GM04504 (cell line): ENCODE measurements around the gene LCLAT1.
"Not testable (repeated sequence)": the region's sequence is repeated elsewhere in the genome, so short reads cannot be mapped to it uniquely, and the experiment has no call there.

Source experiments
- DNase-seq: peaks from one replicate; pipeline ENCODE4 v3.0.0-alpha.2; 2012; ENCODE audit warnings: low read depth

The LCLAT1 gene

GRCh38 chr2:30488012-30488659, 41.1 kb downstream of the LCLAT1 start:
- no peak for DNase-seq

GRCh38 chr2:30491225-30491624, 44.2 kb downstream of the LCLAT1 start:
- no peak for DNase-seq

- no peak for DNase-seq
Observed at GRCh38 chr2:30492185-30492584, 45.1 kb downstream of the LCLAT1 start.

GRCh38 chr2:30492619-30493018, 45.6 kb downstream of the LCLAT1 start:
- DNase-seq: no peak

- DNase-seq: no peak
Observed at GRCh38 chr2:30493440-30493839, 46.4 kb downstream of the LCLAT1 start.

GRCh38 chr2:30495896-30496295, 48.9 kb downstream of the LCLAT1 start:
- not testable (repeated sequence) for DNase-seq

GRCh38 chr2:30499681-30500080, 52.6 kb downstream of the LCLAT1 start:
- DNase-seq: no peak

- DNase-seq: no peak
Observed at GRCh38 chr2:30500699-30501098, 53.7 kb downstream of the LCLAT1 start.

- DNase-seq: no peak
Observed at GRCh38 chr2:30502310-30502709, 55.3 kb downstream of the LCLAT1 start.

- no peak for DNase-seq
Observed at GRCh38 chr2:30503007-30503694, 56.1 kb downstream of the LCLAT1 start.

- DNase-seq: no peak
Observed at GRCh38 chr2:30503695-30504052, 56.6 kb downstream of the LCLAT1 start.

GRCh38 chr2:30504731-30505130, 57.7 kb downstream of the LCLAT1 start:
- no peak for DNase-seq

- DNase-seq: no peak
Observed at GRCh38 chr2:30505500-30506180, 58.6 kb downstream of the LCLAT1 start.

- not testable (repeated sequence) for DNase-seq
Observed at GRCh38 chr2:30507460-30507859, 60.4 kb downstream of the LCLAT1 start.

- no peak for DNase-seq
Observed at GRCh38 chr2:30509716-30510115, 62.7 kb downstream of the LCLAT1 start.

- no peak for DNase-seq
Observed at GRCh38 chr2:30510409-30510808, 63.4 kb downstream of the LCLAT1 start.

- peak; percentile 44 for DNase-seq
Observed at GRCh38 chr2:30511122-30512083, 64.4 kb downstream of the LCLAT1 start.

- DNase-seq: no peak
Observed at GRCh38 chr2:30512243-30512886, 65.3 kb downstream of the LCLAT1 start.

GRCh38 chr2:30513649-30514048, 66.6 kb downstream of the LCLAT1 start:
- DNase-seq: not testable (repeated sequence)

- peak; percentile 33 for DNase-seq
Observed at GRCh38 chr2:30514134-30514847, 67.2 kb downstream of the LCLAT1 start.

- DNase-seq: no peak
Observed at GRCh38 chr2:30514848-30515435, 67.9 kb downstream of the LCLAT1 start.
